ENCODE results near the gene TMEM184A. TPM values are rescaled to one million over a fixed set of nuclear protein-coding genes. Genes with fewer than 3 reads are reported as not detected.

TMEM184A gene
- total and polyA plus RNA-seq, 8 donors: 1.00 to 9.7 (median 2.4) TPM

DNA sequence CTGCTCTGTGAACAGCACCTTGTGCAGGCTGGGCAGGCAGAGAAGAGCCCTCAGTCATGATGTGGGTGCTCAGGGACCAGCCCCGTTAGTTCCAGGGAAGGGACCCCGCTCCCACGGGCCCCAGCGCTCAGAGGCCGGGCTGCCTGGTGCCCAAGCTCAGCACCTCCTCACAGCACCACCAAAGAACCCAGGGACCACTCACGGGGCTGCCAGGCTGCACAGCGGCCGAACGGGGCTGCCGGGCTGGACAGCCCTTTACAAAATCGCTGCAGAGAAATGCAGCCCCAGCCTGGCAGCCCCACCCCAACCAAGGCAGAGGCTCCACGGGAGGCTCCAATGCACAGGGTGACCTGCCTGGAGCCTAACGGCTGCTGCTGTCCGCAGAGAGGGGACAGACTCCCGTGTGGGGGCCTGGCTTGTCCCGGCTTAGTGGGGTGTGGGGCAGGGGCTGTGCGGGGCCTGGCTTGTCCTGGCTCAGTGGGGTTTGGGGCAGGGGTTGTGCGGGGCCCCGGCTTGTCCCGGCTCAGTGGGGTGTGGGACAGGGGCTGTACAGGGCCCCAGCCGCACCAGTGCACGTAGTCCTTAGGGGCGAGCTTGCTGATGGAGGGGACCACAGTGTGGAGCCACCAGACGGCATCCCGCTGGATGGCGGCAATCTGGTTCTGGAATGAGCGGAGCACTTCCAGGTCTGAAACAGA lies 61.0 kb downstream of the TMEM184A start:
- DNase-seq (no peak), ATAC-seq (no peak)
- Histone ChIP-seq H3K9me3 (no peaks in the 10 kb centered on the region), H3K36me3 (peaks cover 0 to 100% of the 10 kb centered on the region in 2 donors), H3K27ac (no peak overlapping the region), H3K4me1 (no peaks in the 10 kb centered on the region), H3K27me3 (no peaks in the 10 kb centered on the region), H3K4me3 (no peak overlapping the region)
- no peak for TF ChIP-seq CTCF (IDR thresholded peaks at IDR 0.05)
- intact Hi-C loops (cut with DNase I): no loop called here

- no peak overlapping the region for H3K27ac ChIP-seq
Measured at GRCh38 chr7:1494447-1494846, 61.6 kb downstream of the TMEM184A start.

GRCh38 chr7:1493571-1493970 lies 62.4 kb downstream of the TMEM184A start:
- intact Hi-C loops (cut with DNase I): no loop called here
- H3K27me3 ChIP-seq: no peaks in the 10 kb centered on the region
- no peak for DNase-seq
- no peak overlapping the region for H3K27ac ChIP-seq
- H3K36me3 ChIP-seq: peaks cover 0 to 100% of the 10 kb centered on the region in 2 donors
- no peak for ATAC-seq
- no peaks in the 10 kb centered on the region for H3K4me1 ChIP-seq
- H3K9me3 ChIP-seq: no peaks in the 10 kb centered on the region
- no peak overlapping the region for H3K4me3 ChIP-seq
- no peak for TF ChIP-seq CTCF (IDR thresholded peaks at IDR 0.05)

More at GRCh38 chr7:1494447-1494846, 61.6 kb downstream of the TMEM184A start:
- Histone ChIP-seq H3K4me3 (no peak overlapping the region), H3K27me3 (no peaks in the 10 kb centered on the region), H3K9me3 (no peaks in the 10 kb centered on the region), H3K4me1 (no peaks in the 10 kb centered on the region), H3K36me3 (peaks cover 0 to 100% of the 10 kb centered on the region in 2 donors)
- TF ChIP-seq CTCF (IDR thresholded peaks at IDR 0.05): no peak
- intact Hi-C loops (cut with DNase I): no loop called here
- DNase-seq (no peak), ATAC-seq (no peak)

DNA sequence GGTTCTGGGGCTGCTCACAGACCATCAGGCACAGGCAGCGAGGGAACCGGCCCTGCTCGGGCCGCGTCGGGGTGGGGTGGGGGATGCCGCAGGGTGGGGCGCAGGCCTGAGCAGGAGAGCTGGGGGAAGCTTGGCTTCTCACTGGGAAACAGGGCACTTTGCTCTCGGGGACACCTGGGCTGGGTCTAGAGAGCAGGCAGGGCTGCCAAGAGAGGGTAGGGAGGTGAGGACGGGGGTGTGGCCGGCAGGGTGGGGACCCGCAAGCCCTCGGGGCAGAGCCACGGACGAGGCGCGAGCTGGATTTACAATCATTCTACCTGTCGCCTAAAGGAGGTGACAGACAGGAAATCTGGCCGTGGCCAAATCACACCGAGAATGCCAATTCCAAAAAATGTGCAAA lies 62.9 kb downstream of the TMEM184A start:
- H3K36me3 ChIP-seq: peaks cover 0 to 100% of the 10 kb centered on the region in 2 donors
- H3K27ac ChIP-seq: no peak overlapping the region
- no peaks in the 10 kb centered on the region for H3K27me3 ChIP-seq
- H3K9me3 ChIP-seq: no peaks in the 10 kb centered on the region
- intact Hi-C loops (cut with DNase I): no loop called here
- no peak overlapping the region for H3K4me3 ChIP-seq
- no peak for TF ChIP-seq CTCF (IDR thresholded peaks at IDR 0.05)
- no peak for ATAC-seq
- DNase-seq: no peak
- H3K4me1 ChIP-seq: no peaks in the 10 kb centered on the region

GRCh38 chr7:1492640-1493039 lies 63.4 kb downstream of the TMEM184A start:
- Histone ChIP-seq H3K36me3 (peaks cover 0 to 100% of the 10 kb centered on the region in 2 donors), H3K27ac (no peak overlapping the region), H3K9me3 (no peaks in the 10 kb centered on the region), H3K4me1 (no peaks in the 10 kb centered on the region), H3K4me3 (no peak overlapping the region), H3K27me3 (no peaks in the 10 kb centered on the region)
- DNase-seq (no peak), ATAC-seq (no peak)
- TF ChIP-seq CTCF (IDR thresholded peaks at IDR 0.05): no peak
- intact Hi-C loops (cut with DNase I): no loop called here

Other genes with a start within 250 kb of the TMEM184A start
- gene MICALL2, start 96.7 kb downstream of the TMEM184A start, total RNA-seq: 10 to 100 TPM; 36.5 to 40.1 TPM
- 10 to 100 TPM in 4 of 6 donors, 1 to 10 TPM in 2; 7.9 to 20.9 (median 12.9) TPM for gene MICALL2, start 96.7 kb downstream of the TMEM184A start, polyA plus RNA-seq (ENCODE audit: insufficient read length in 6 of 6)
- 10 to 100 TPM; 70.1 to 80.9 TPM for gene INTS1, start 51.8 kb downstream of the TMEM184A start, total RNA-seq
- gene INTS1, start 51.8 kb downstream of the TMEM184A start, polyA plus RNA-seq (ENCODE audit: insufficient read length in 6 of 6): 10 to 100 TPM; 51.3 to 66.2 (median 60.6) TPM
- gene MAFK, start 25.5 kb downstream of the TMEM184A start, total RNA-seq: 10 to 100 TPM; 36.8 to 49.7 TPM
- gene MAFK, start 25.5 kb downstream of the TMEM184A start, polyA plus RNA-seq (ENCODE audit: insufficient read length in 6 of 6): 1 to 10 TPM; 3.5 to 7.2 (median 5.4) TPM
- gene PSMG3, start 13.8 kb upstream of the TMEM184A start, total RNA-seq: 10 to 100 TPM; 22.4 to 25.3 TPM
- 10 to 100 TPM; 19.8 to 31.2 (median 25.2) TPM for gene PSMG3, start 13.8 kb upstream of the TMEM184A start, polyA plus RNA-seq (ENCODE audit: insufficient read length in 6 of 6)
- 1 to 10 TPM; 1.5 to 1.6 TPM for gene ELFN1, start 114.1 kb upstream of the TMEM184A start, total RNA-seq
- 1 to 10 TPM; 1.9 to 4.0 (median 3.3) TPM for gene ELFN1, start 114.1 kb upstream of the TMEM184A start, polyA plus RNA-seq (ENCODE audit: insufficient read length in 6 of 6)